Measurements from ENCODE around the gene NYNRIN. TPM values are rescaled to one million over a fixed set of nuclear protein-coding genes. Genes with fewer than 3 reads are reported as not detected.
A peak's percentile ranks its signal among the peaks of the same experiment; 100 is the strongest.

NYNRIN gene
- total and polyA plus RNA-seq, 3 experiments from 2014 or later: 0.02 to 0.04 TPM; not detected in 1

GRCh38 chr14:24366721-24367513 is 31.9 kb upstream of the NYNRIN start:
- no peaks in the 10 kb centered on the region for H3K36me3 ChIP-seq (ENCODE audit: insufficient read depth, low read length)
- peaks cover 30% of the 10 kb centered on the region for H3K4me1 ChIP-seq (ENCODE audit: insufficient read depth, low read length)
- peak overlapping the region; percentile 20 for H3K27ac ChIP-seq (ENCODE audit: low read depth, low read length)
- H3K9me3 ChIP-seq (ENCODE audit: low read length): no peaks in the 10 kb centered on the region
- Mint-ChIP-seq H3K27ac (peak overlapping the region in 3 of 8 donors; percentile 27 to 86 (median 69)), H3K27me3 (peaks cover 38 to 52% of the 10 kb centered on the region in 2 donors), H3K4me3 (peak overlapping the region in 6 of 7 donors; percentile 27 to 76 (median 74)), H3K4me1 (peaks cover 28 to 36% (median 34%) of the 10 kb centered on the region in 3 donors), H3K9me3 (no peaks in the 10 kb centered on the region), H3K36me3 (no peaks in the 10 kb centered on the region)
- peak overlapping the region; percentile 28 for H3K4me3 ChIP-seq (ENCODE audit: low read length)
- peak in 3 of 5 donors; percentile 16 to 48 (median 27) for DNase-seq
- POLR2A ChIA-PET: interaction anchor here (0.7 to 1.9 kb wide), 3 partner anchors 63 to 96 kb away, joined by 3 to 14 read pairs (median 11); partner anchors contain the start of genes CBLN3 and KHNYN
- H3K27me3 ChIP-seq (ENCODE audit: insufficient read depth, low read length, poor library complexity, severe bottlenecking): peaks cover 45% of the 10 kb centered on the region
- CTCF ChIA-PET: interaction anchor here (1.0 to 2.2 kb wide), 5 partner anchors 10 to 70 kb away, joined by 3 to 26 read pairs (median 5); partner anchors contain the start of genes CBLN3 and KHNYN

- peak in 1 of 5 donors; percentile 8 for DNase-seq
- H3K36me3 ChIP-seq (ENCODE audit: insufficient read depth, low read length): no peaks in the 10 kb centered on the region
- peaks cover 30% of the 10 kb centered on the region for H3K4me1 ChIP-seq (ENCODE audit: insufficient read depth, low read length)
- CTCF ChIA-PET: no interaction called here
- Mint-ChIP-seq H3K4me1 (peaks cover 28 to 36% (median 34%) of the 10 kb centered on the region in 3 donors), H3K4me3 (peak within 1 kb of the TSS; percentile 14 to 76 (median 74)), H3K36me3 (no peaks in the 10 kb centered on the region), H3K27ac (peak within 1 kb of the TSS in 5 of 8 donors; percentile 49 to 95 (median 69)), H3K9me3 (no peaks in the 10 kb centered on the region), H3K27me3 (peaks cover 38 to 47% of the 10 kb centered on the region in 2 donors)
- no peaks in the 10 kb centered on the region for H3K9me3 ChIP-seq (ENCODE audit: low read length)
- H3K27ac ChIP-seq (ENCODE audit: low read depth, low read length): peak within 1 kb of the TSS; percentile 20
- POLR2A ChIA-PET: interaction anchor here (0.7 kb wide), 1 partner anchor 23 kb away, joined by 7 read pairs; no protein-coding TSS in a partner anchor
- H3K4me3 ChIP-seq (ENCODE audit: low read length): peak within 1 kb of the TSS; percentile 28
- peaks cover 45% of the 10 kb centered on the region for H3K27me3 ChIP-seq (ENCODE audit: insufficient read depth, low read length, poor library complexity, severe bottlenecking)
Observed at GRCh38 chr14:24367514-24368211, 31.1 kb upstream of the NYNRIN start, which contains the start of gene NFATC4. Gene NFATC4, plus strand, starts transcription at chr14:24368184. Its CDS starts 157 bp downstream, at chr14:24368341.

- POLR2A ChIA-PET: interaction anchor here (0.7 kb wide), 1 partner anchor 24 kb away, joined by 7 read pairs; no protein-coding TSS in a partner anchor
Observed at GRCh38 chr14:24368212-24368561, 30.6 kb upstream of the NYNRIN start.

GRCh38 chr14:24368562-24369252 is 30.1 kb upstream of the NYNRIN start:
- no peaks in the 10 kb centered on the region for H3K9me3 Mint-ChIP-seq
- DNase-seq: peak; percentile 13 to 73 (median 36)
- no peaks in the 10 kb centered on the region for H3K36me3 Mint-ChIP-seq
- ChIA-PET CTCF (no interaction called here), POLR2A (interaction anchor here (0.7 kb wide), 1 partner anchor 24 kb away, joined by 7 read pairs; no protein-coding TSS in a partner anchor)
- Histone ChIP-seq H3K27ac (ENCODE audit: low read depth, low read length) (no peak overlapping the region), H3K9me3 (ENCODE audit: low read length) (no peaks in the 10 kb centered on the region), H3K4me1 (ENCODE audit: insufficient read depth, low read length) (peaks cover 30% of the 10 kb centered on the region), H3K36me3 (ENCODE audit: insufficient read depth, low read length) (no peaks in the 10 kb centered on the region), H3K27me3 (ENCODE audit: insufficient read depth, low read length, poor library complexity, severe bottlenecking) (peaks cover 45% of the 10 kb centered on the region), H3K4me3 (ENCODE audit: low read length) (no peak overlapping the region)
- H3K4me3 Mint-ChIP-seq: peak overlapping the region; percentile 5 to 67 (median 55)
- H3K27ac Mint-ChIP-seq: peak overlapping the region in 1 of 8 donors; percentile 49
- peaks cover 32 to 43% of the 10 kb centered on the region in 2 donors for H3K27me3 Mint-ChIP-seq
- peaks cover 28 to 36% (median 34%) of the 10 kb centered on the region in 3 donors for H3K4me1 Mint-ChIP-seq

More at GRCh38 chr14:24368212-24368561, 30.6 kb upstream of the NYNRIN start:
- Mint-ChIP-seq H3K4me1 (peaks cover 28 to 36% (median 34%) of the 10 kb centered on the region in 3 donors), H3K9me3 (no peaks in the 10 kb centered on the region), H3K27me3 (peaks cover 34 to 46% of the 10 kb centered on the region in 2 donors), H3K36me3 (no peaks in the 10 kb centered on the region), H3K27ac (no peak overlapping the region), H3K4me3 (peak overlapping the region in 6 of 7 donors; percentile 19 to 67 (median 56))
- CTCF ChIA-PET: no interaction called here
- Histone ChIP-seq H3K4me1 (ENCODE audit: insufficient read depth, low read length) (peaks cover 30% of the 10 kb centered on the region), H3K4me3 (ENCODE audit: low read length) (no peak overlapping the region), H3K36me3 (ENCODE audit: insufficient read depth, low read length) (no peaks in the 10 kb centered on the region), H3K27me3 (ENCODE audit: insufficient read depth, low read length, poor library complexity, severe bottlenecking) (peaks cover 45% of the 10 kb centered on the region), H3K9me3 (ENCODE audit: low read length) (no peaks in the 10 kb centered on the region), H3K27ac (ENCODE audit: low read depth, low read length) (no peak overlapping the region)
- DNase-seq: no peak

GRCh38 chr14:24369463-24369862 is 29.3 kb upstream of the NYNRIN start:
- peaks cover 33 to 47% of the 10 kb centered on the region in 2 donors for H3K27me3 Mint-ChIP-seq
- peaks cover 28 to 36% (median 34%) of the 10 kb centered on the region in 3 donors for H3K4me1 Mint-ChIP-seq
- peak overlapping the region in 5 of 7 donors; percentile 10 to 48 (median 29) for H3K4me3 Mint-ChIP-seq
- H3K9me3 Mint-ChIP-seq: no peaks in the 10 kb centered on the region
- ChIA-PET CTCF (no interaction called here), POLR2A (interaction anchor here (0.6 kb wide), 1 partner anchor 60 kb away, joined by 3 read pairs; the partner anchor contains the start of gene KHNYN)
- peaks cover 45% of the 10 kb centered on the region for H3K27me3 ChIP-seq (ENCODE audit: insufficient read depth, low read length, poor library complexity, severe bottlenecking)
- no peak for DNase-seq
- no peaks in the 10 kb centered on the region for H3K36me3 ChIP-seq (ENCODE audit: insufficient read depth, low read length)
- peaks cover 30% of the 10 kb centered on the region for H3K4me1 ChIP-seq (ENCODE audit: insufficient read depth, low read length)
- H3K4me3 ChIP-seq (ENCODE audit: low read length): no peak overlapping the region
- no peaks in the 10 kb centered on the region for H3K36me3 Mint-ChIP-seq
- H3K27ac Mint-ChIP-seq: peak overlapping the region in 2 of 8 donors; percentile 19 to 49
- no peak overlapping the region for H3K27ac ChIP-seq (ENCODE audit: low read depth, low read length)
- no peaks in the 10 kb centered on the region for H3K9me3 ChIP-seq (ENCODE audit: low read length)

GRCh38 chr14:24369907-24370687 is 28.7 kb upstream of the NYNRIN start:
- H3K4me3 ChIP-seq (ENCODE audit: low read length): no peak overlapping the region
- POLR2A ChIA-PET: interaction anchor here (0.6 kb wide), 1 partner anchor 60 kb away, joined by 3 read pairs; the partner anchor contains the start of gene KHNYN
- no peaks in the 10 kb centered on the region for H3K9me3 Mint-ChIP-seq

GRCh38 chr14:24370748-24371147 is 28.1 kb upstream of the NYNRIN start:
- ChIA-PET POLR2A (no interaction called here), CTCF (no interaction called here)
- no peaks in the 10 kb centered on the region for H3K36me3 ChIP-seq (ENCODE audit: insufficient read depth, low read length)
- no peaks in the 10 kb centered on the region for H3K9me3 ChIP-seq (ENCODE audit: low read length)
- no peak overlapping the region for H3K4me3 ChIP-seq (ENCODE audit: low read length)
- Mint-ChIP-seq H3K27ac (peak overlapping the region in 1 of 8 donors; percentile 61), H3K4me1 (peaks cover 23 to 30% (median 25%) of the 10 kb centered on the region in 3 donors), H3K36me3 (no peaks in the 10 kb centered on the region), H3K27me3 (peaks cover 23 to 42% of the 10 kb centered on the region in 2 donors), H3K4me3 (peak overlapping the region in 1 of 7 donors; percentile 26), H3K9me3 (no peaks in the 10 kb centered on the region)
- no peak overlapping the region for H3K27ac ChIP-seq (ENCODE audit: low read depth, low read length)
- H3K4me1 ChIP-seq (ENCODE audit: insufficient read depth, low read length): peaks cover 25% of the 10 kb centered on the region
- no peak for DNase-seq
- peaks cover 37% of the 10 kb centered on the region for H3K27me3 ChIP-seq (ENCODE audit: insufficient read depth, low read length, poor library complexity, severe bottlenecking)

More at GRCh38 chr14:24369907-24370687, 28.7 kb upstream of the NYNRIN start:
- H3K9me3 ChIP-seq (ENCODE audit: low read length): no peaks in the 10 kb centered on the region
- peaks cover 41% of the 10 kb centered on the region for H3K27me3 ChIP-seq (ENCODE audit: insufficient read depth, low read length, poor library complexity, severe bottlenecking)
- no peaks in the 10 kb centered on the region for H3K36me3 Mint-ChIP-seq
- H3K4me3 Mint-ChIP-seq: no peak overlapping the region
- peaks cover 30% of the 10 kb centered on the region for H3K4me1 ChIP-seq (ENCODE audit: insufficient read depth, low read length)
- no peaks in the 10 kb centered on the region for H3K36me3 ChIP-seq (ENCODE audit: insufficient read depth, low read length)
- CTCF ChIA-PET: no interaction called here
- peaks cover 28 to 36% (median 31%) of the 10 kb centered on the region in 3 donors for H3K4me1 Mint-ChIP-seq
- no peak overlapping the region for H3K27ac ChIP-seq (ENCODE audit: low read depth, low read length)
- peak overlapping the region in 1 of 8 donors; percentile 19 for H3K27ac Mint-ChIP-seq
- DNase-seq: peak in 1 of 5 donors; percentile 48
- H3K27me3 Mint-ChIP-seq: peaks cover 29 to 43% of the 10 kb centered on the region in 2 donors
